Activated CD4-positive, alpha-beta memory T cell treated with anti-CD3 and anti-CD28 coated beads for 36 hours (primary cell): Measurements from ENCODE around the gene DNAJC13. TPM values are rescaled to one million over a fixed set of nuclear protein-coding genes. Genes with fewer than 3 reads are reported as not detected.

Experiments
- CTCF ChIA-PET: fragments of 350-600 bp; sonication (Branson Sonifier 250); formaldehyde crosslinking; loops from one replicate; lab custom pipeline; 2021; ENCODE audit warnings: antibody characterized with exemption, inconsistent platforms; lab: Charles Lee
- POLR2A ChIA-PET: fragments of 350-600 bp; sonication (Branson Sonifier 250); formaldehyde crosslinking; loops from one replicate; lab custom pipeline; 2021; ENCODE audit warnings: antibody characterized with exemption; lab: Charles Lee
- DNase-seq: peaks from one replicate; pipeline ENCODE4 v3.0.0-alpha.2; 2020
- H3K27ac Mint-ChIP-seq: one replicate; pipeline ENCODE4 v1.8.0; 2021; ENCODE audit warnings: mixed read lengths
- H3K27me3 Mint-ChIP-seq: one replicate; pipeline ENCODE4 v1.8.0; 2021; ENCODE audit warnings: mixed read lengths
- H3K36me3 Mint-ChIP-seq: one replicate; pipeline ENCODE4 v1.8.0; 2021; ENCODE audit warnings: mixed read lengths
- H3K4me1 Mint-ChIP-seq: one replicate; pipeline ENCODE4 v1.8.0; 2021; ENCODE audit warnings: low read depth, mixed read lengths
- H3K4me3 Mint-ChIP-seq: one replicate; pipeline ENCODE4 v1.8.0; 2021; ENCODE audit warnings: mild to moderate bottlenecking, mixed read lengths
- H3K9me3 Mint-ChIP-seq: one replicate; pipeline ENCODE4 v1.8.0; 2021; ENCODE audit warnings: mixed read lengths
- intact Hi-C: fragments of 100-400 bp; cut with micrococcal nuclease; formaldehyde crosslinking; loops from one replicate; pipeline ENCODE4 v1.15.1; 2023
- total RNA-seq, 2 experiments: library from RNA; stranded (reverse); gene quantifications; one replicate each; pipeline ENCODE4 v1.2.3, GENCODE V29; 2021

The DNAJC13 gene
- total RNA-seq, 2 experiments from 2014 or later, result 33.5 to 34.5 TPM

DNA sequence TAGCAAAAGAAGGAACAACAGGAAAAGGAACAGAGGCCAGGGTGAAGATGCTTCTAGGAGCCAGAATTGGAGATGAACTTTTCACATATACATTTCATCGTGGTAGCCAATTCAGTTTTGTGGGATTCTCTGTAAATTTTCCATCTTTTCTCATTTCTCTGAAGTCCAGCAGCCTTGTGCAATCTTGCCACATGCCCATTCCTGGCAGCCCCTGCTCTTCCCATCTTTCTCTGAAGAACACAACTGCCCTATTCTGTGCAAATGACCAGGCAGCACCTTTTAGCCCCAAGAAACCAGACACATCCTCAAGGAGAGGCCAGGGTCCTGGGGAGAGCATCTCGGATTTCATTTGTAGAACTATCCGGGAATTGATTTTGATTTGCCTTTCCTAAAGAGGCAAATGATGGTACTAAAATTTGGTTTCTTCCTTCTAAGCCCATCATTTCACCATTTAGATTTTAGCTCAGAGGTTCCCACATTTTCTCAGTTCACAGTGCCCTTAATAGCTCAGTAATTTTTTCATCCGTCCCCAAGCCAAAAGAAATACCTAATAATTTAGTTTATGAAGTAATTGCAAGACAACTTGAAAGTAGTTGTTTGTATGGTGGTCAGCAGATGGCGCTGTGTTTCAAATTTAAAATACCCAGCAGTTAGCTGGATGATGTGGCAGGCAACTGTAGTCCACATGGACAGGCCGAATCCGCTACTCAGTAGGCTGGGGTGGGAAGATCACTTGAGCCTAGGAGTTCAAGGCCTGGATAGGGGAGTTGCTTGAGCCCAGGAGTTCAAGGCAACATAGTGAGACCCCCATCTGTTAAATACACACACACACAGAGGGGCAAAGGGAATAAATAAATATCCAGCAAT, 118.5 kb downstream of the DNAJC13 start:
- intact Hi-C loops, result loop anchor here (1.0 to 5.0 kb wide), 2 partner anchors 106 to 184 kb away; no protein-coding TSS in a partner anchor
- POLR2A ChIA-PET, result no interaction called here
- H3K27me3 Mint-ChIP-seq, result no peaks in the 10 kb centered on the region
- no peak overlapping the region for H3K4me3 Mint-ChIP-seq
- peaks cover 32% of the 10 kb centered on the region for H3K36me3 Mint-ChIP-seq
- DNase-seq, result peak; percentile 53
- CTCF ChIA-PET, result interaction anchor here (0.6 to 7.4 kb wide), 30 partner anchors 8 to 188 kb away, joined by 3 to 172 read pairs (median 4); partner anchors contain the start of genes DNAJC13 and UBA5
- no peak overlapping the region for H3K27ac Mint-ChIP-seq
- H3K4me1 Mint-ChIP-seq, result peaks cover 2% of the 10 kb centered on the region
- H3K9me3 Mint-ChIP-seq, result no peaks in the 10 kb centered on the region

DNA sequence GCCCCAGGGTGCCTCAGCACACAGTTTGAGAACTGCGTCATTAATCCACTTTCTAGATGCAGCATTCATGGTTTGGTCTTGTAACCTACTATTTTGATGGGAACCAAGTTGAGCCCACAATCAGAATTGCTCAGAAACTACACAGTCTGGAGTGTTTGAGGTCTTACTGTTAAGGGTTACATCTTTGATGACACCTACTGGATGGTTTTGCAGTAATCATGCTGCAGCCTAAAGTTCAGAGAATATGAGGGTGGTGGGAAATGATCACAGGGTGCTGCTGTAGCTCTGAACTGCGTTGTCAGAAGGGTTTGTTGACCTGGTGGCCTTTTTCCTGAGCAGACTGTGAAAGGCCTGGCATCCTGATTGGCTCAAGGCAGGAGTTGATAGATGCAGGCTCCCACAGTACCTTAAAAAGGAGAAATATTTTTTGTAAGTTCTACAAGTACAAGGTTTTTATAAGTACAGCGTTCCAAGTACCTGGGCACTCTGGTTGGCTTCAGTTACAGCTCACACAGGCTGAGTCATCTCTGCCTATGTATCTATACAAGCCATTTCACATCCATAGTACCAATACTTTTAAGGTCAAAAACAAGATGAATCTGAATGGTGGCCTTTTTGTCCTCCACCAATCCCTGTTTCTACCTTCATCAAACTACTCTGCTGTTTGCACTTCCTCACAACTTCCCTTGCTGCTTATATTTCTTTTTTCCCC, 119.3 kb downstream of the DNAJC13 start:
- ChIA-PET CTCF (interaction anchor here (0.6 to 7.4 kb wide), 26 partner anchors 9 to 183 kb away, joined by 3 to 172 read pairs (median 4); partner anchors contain the start of genes DNAJC13 and UBA5), POLR2A (no interaction called here)
- no peaks in the 10 kb centered on the region for H3K27me3 Mint-ChIP-seq
- H3K36me3 Mint-ChIP-seq, result peaks cover 30% of the 10 kb centered on the region
- no peak for DNase-seq
- H3K9me3 Mint-ChIP-seq, result no peaks in the 10 kb centered on the region
- intact Hi-C loops, result loop anchor here (1.0 to 5.0 kb wide), 2 partner anchors 106 to 184 kb away; no protein-coding TSS in a partner anchor
- peaks cover 2% of the 10 kb centered on the region for H3K4me1 Mint-ChIP-seq
- no peak overlapping the region for H3K27ac Mint-ChIP-seq
- no peak overlapping the region for H3K4me3 Mint-ChIP-seq

DNA sequence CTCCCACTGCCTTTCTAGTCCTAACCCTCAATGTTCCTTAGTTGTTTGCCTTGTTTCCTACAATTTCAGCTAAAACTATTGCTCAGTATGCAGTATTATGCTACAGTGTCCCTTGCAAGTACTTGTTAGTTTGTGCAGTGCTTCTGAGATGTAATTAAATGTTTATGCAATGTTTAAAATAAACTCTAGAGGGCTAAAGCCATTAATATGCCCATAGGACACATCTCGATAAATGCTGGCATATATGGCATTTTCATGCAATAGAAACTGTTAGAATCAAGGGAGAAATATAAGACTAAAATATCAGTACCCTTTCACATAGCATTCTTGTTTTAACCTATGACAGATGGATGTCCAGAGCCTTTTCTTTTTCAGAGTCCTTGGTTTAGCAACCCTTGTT, 120.0 kb downstream of the DNAJC13 start:
- no peak overlapping the region for H3K27ac Mint-ChIP-seq
- POLR2A ChIA-PET, result no interaction called here
- peaks cover 33% of the 10 kb centered on the region for H3K36me3 Mint-ChIP-seq
- peaks cover 6% of the 10 kb centered on the region for H3K4me1 Mint-ChIP-seq
- CTCF ChIA-PET, result interaction anchor here (1.4 to 7.4 kb wide), 5 partner anchors 10 to 184 kb away, joined by 3 to 172 read pairs (median 11); no protein-coding TSS in a partner anchor
- DNase-seq, result no peak
- H3K27me3 Mint-ChIP-seq, result no peaks in the 10 kb centered on the region
- no peaks in the 10 kb centered on the region for H3K9me3 Mint-ChIP-seq
- no peak overlapping the region for H3K4me3 Mint-ChIP-seq
- intact Hi-C loops, result loop anchor here (5.0 kb wide), 1 partner anchor 185 kb away; no protein-coding TSS in a partner anchor

DNA sequence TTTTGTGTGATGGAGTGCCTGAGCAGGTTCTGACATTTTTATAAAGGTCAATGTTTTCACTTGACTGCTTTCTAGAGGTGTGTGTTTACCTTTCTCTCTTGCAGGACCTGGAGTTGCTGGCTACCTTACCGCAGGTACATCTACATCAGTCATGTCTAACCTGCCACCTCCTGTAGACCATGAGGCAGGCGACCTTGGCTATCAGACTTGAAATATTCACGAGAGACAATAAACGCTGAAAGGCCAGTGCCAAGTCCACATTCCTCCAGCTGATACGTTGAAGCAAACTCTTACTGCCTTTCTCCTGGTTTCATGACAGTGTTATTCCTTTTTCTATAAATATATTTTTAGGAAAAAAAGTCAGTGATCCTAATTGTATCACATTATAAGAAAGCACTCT, 120.8 kb downstream of the DNAJC13 start:
- Mint-ChIP-seq H3K27me3 (no peaks in the 10 kb centered on the region), H3K4me1 (peaks cover 13% of the 10 kb centered on the region), H3K36me3 (peaks cover 33% of the 10 kb centered on the region), H3K27ac (no peak overlapping the region), H3K9me3 (no peaks in the 10 kb centered on the region), H3K4me3 (no peak overlapping the region)
- ChIA-PET POLR2A (no interaction called here), CTCF (interaction anchor here (1.5 to 7.4 kb wide), 4 partner anchors 10 to 103 kb away, joined by 3 to 172 read pairs (median 28); no protein-coding TSS in a partner anchor)
- intact Hi-C loops, result loop anchor here (5.0 kb wide), 1 partner anchor 186 kb away; no protein-coding TSS in a partner anchor
- no peak for DNase-seq

DNA sequence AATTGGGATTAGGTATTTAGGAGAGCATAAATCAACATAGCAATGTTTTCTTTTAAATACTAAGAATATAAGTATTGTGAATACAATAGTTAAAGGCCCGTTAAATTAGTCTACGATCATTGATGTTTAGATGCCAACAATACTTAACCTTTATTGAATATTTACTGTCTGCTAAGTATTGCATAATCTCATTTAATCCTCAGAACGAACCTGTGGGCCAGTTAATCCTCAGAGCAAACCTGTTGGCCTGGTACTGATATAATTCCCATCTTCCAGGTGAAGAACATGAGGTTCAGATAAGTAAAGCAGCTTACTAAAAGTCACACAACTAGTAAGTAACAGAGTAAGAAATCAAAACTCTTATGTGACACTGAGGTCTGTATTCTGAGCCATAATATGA, 122.4 kb downstream of the DNAJC13 start:
- POLR2A ChIA-PET, result no interaction called here
- no peak overlapping the region for H3K27ac Mint-ChIP-seq

DNA sequence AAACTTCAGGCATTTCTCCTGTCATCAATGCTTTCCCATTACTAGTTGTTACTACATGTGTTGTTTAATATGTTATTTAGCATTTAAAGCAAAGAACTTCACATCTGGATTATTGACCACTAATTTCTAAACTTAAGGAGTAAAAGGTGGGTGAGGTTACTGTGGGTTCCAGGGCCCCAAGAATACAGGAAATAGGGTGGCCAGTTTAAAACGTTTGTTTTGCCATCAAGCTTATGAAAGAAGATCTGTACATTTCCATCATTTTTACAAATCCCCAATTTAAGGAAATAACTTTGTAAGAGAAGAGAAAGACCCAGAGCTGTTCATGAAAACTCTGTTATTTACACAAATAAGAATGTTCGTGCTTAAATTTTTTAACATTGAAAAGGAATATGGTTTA, 125.3 kb downstream of the DNAJC13 start:
- POLR2A ChIA-PET, result no interaction called here
- H3K27ac Mint-ChIP-seq, result no peak overlapping the region
- H3K4me1 Mint-ChIP-seq, result peaks cover 24% of the 10 kb centered on the region
- H3K27me3 Mint-ChIP-seq, result no peaks in the 10 kb centered on the region
- no peak for DNase-seq
- peaks cover 14% of the 10 kb centered on the region for H3K36me3 Mint-ChIP-seq
- CTCF ChIA-PET, result interaction anchor here (0.5 to 5.6 kb wide), 4 partner anchors 9 to 100 kb away, joined by 3 to 18 read pairs (median 3); no protein-coding TSS in a partner anchor
- no peaks in the 10 kb centered on the region for H3K9me3 Mint-ChIP-seq
- H3K4me3 Mint-ChIP-seq, result no peak overlapping the region
- intact Hi-C loops, result no loop called here

More for the DNA sequence above, 122.4 kb downstream of the DNAJC13 start:
- peaks cover 32% of the 10 kb centered on the region for H3K36me3 Mint-ChIP-seq
- H3K27me3 Mint-ChIP-seq, result no peaks in the 10 kb centered on the region
- no peaks in the 10 kb centered on the region for H3K9me3 Mint-ChIP-seq
- no peak for DNase-seq
- no peak overlapping the region for H3K4me3 Mint-ChIP-seq
- CTCF ChIA-PET, result interaction anchor here (1.0 to 1.3 kb wide), 2 partner anchors 18 to 103 kb away, joined by 4 to 6 read pairs; no protein-coding TSS in a partner anchor
- intact Hi-C loops, result loop anchor here (5.0 kb wide), 1 partner anchor 187 kb away; no protein-coding TSS in a partner anchor
- peaks cover 26% of the 10 kb centered on the region for H3K4me1 Mint-ChIP-seq

DNA sequence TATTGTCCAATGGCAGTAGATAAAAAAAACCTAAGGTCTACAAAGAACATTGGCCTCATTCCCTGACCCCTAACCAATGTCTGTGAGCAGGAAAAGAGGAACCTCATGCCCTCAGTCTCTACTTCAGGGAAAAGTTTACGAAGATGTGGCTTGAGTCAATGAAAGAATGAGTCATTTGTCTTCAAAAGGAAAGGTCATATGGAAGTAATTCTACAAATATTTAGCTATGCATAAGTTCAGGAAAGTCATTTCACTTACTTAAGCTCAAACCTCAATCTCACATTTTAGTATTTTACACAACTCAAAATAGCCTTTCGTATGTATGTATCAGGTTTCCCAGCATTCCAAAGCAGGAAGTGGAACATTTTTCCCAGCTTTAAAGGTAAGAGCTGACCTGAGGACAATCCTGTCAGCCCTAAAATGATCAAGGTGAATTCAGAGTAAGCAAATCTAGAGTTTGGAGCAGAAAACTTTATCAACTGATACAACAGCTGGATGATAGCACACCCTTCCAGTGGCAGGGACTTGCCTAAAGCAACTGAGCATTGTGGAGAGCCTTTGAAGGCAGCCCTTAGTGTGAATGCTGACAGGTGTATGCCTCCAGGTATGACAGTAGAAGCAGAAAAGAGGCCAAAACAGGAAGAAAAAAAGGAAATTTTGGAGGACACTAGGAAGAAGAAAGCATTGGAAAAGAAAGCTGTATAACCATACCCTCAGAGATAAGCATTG, 125.9 kb downstream of the DNAJC13 start:
- no peak overlapping the region for H3K4me3 Mint-ChIP-seq
- intact Hi-C loops, result no loop called here
- POLR2A ChIA-PET, result no interaction called here

DNA sequence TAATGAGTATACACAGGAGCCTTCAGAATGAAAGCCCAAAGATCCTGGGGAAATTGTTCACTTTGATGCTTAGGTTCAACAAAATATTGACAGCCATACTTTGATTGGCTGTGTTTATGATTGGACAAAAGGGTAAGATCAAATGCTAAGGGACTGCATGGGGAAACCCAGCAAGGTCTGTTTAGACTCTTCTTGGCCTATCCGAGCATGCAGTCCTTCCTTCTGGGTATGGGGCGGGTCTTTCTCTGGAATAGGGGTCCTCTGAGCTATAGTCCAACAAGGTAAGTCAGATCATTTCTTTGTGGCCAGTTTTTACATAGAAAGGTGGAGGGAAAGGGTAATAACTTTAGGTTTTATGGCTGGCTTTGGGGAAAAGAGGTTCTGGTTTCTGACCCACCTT, 126.8 kb downstream of the DNAJC13 start:
- H3K27me3 Mint-ChIP-seq, result no peaks in the 10 kb centered on the region
- H3K4me1 Mint-ChIP-seq, result peaks cover 25% of the 10 kb centered on the region
- POLR2A ChIA-PET, result no interaction called here
- no peak overlapping the region for H3K27ac Mint-ChIP-seq
- H3K36me3 Mint-ChIP-seq, result peaks cover 5% of the 10 kb centered on the region
- no peak for DNase-seq
- intact Hi-C loops, result no loop called here
- CTCF ChIA-PET, result interaction anchor here (5.6 to 7.2 kb wide), 2 partner anchors 7 to 98 kb away, joined by 18 to 46 read pairs; no protein-coding TSS in a partner anchor
- H3K4me3 Mint-ChIP-seq, result no peak overlapping the region
- no peaks in the 10 kb centered on the region for H3K9me3 Mint-ChIP-seq

More for the DNA sequence above, 125.9 kb downstream of the DNAJC13 start:
- CTCF ChIA-PET, result interaction anchor here (0.5 to 5.6 kb wide), 4 partner anchors 10 to 99 kb away, joined by 3 to 18 read pairs (median 3); no protein-coding TSS in a partner anchor
- DNase-seq, result no peak
- Mint-ChIP-seq H3K4me1 (peaks cover 24% of the 10 kb centered on the region), H3K27ac (peak overlapping the region; percentile 33), H3K36me3 (peaks cover 8% of the 10 kb centered on the region), H3K9me3 (no peaks in the 10 kb centered on the region), H3K27me3 (no peaks in the 10 kb centered on the region)

DNA sequence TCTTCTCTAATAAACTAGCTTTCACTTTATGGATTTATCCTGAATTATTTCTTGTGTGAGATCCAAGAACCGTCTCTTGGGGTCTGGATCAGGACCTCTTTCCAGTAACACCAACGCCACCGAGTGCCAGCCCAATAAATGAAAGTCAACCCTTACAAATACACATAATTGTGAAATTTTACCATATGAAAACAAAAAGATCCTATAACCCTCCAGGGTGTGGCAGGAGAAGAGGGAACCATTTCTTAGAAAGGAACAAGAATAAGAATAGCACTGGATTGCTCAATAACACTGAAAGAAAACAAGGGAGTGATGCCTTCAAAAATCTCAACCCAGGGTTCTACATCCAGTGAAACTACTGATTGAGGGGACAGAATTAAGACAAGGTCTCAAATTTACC, 128.2 kb downstream of the DNAJC13 start:
- Mint-ChIP-seq H3K9me3 (no peaks in the 10 kb centered on the region), H3K4me3 (no peak overlapping the region), H3K27ac (no peak overlapping the region), H3K36me3 (peaks cover 5% of the 10 kb centered on the region), H3K27me3 (no peaks in the 10 kb centered on the region), H3K4me1 (peaks cover 37% of the 10 kb centered on the region)
- ChIA-PET POLR2A (interaction anchor here (0.5 to 0.6 kb wide), 2 partner anchors 69 to 111 kb away, joined by 3 to 4 read pairs; no protein-coding TSS in a partner anchor), CTCF (interaction anchor here (5.6 to 7.2 kb wide), 2 partner anchors 8 to 97 kb away, joined by 18 to 46 read pairs; no protein-coding TSS in a partner anchor)
- no peak for DNase-seq
- intact Hi-C loops, result no loop called here

DNA sequence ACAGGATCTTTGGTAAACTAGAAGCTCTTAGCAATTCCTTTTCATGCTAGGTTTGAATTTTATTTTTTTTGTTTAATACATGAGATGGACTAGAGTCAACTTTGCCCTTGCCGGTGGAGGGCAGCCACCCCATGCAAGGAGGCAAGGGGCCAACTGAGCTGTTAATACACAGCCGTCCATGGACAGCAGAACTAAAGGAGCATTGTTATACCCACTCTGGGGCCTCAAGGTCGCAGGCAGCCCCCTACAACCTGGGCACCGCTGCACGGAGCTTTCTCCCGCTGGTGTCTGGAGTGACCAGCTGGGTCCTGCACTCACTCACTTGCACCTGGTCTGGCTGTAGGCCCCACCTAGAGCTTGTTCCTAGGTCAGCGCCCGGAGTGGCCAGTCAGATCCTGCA, 131.9 kb downstream of the DNAJC13 start:
- no peak for DNase-seq
- no peaks in the 10 kb centered on the region for H3K9me3 Mint-ChIP-seq
- intact Hi-C loops, result no loop called here
- H3K4me1 Mint-ChIP-seq, result peaks cover 25% of the 10 kb centered on the region
- ChIA-PET CTCF (interaction anchor here (7.2 kb wide), 1 partner anchor 12 kb away, joined by 46 read pairs; no protein-coding TSS in a partner anchor), POLR2A (no interaction called here)
- no peaks in the 10 kb centered on the region for H3K27me3 Mint-ChIP-seq
- H3K27ac Mint-ChIP-seq, result no peak overlapping the region
- no peak overlapping the region for H3K4me3 Mint-ChIP-seq
- H3K36me3 Mint-ChIP-seq, result no peaks in the 10 kb centered on the region
